ENCODE data around the gene C17orf58.

C17orf58 gene

GRCh38 chr17:67959510-67959909 lies 36.8 kb downstream of the C17orf58 start:
- no peak for DNase-seq (ENCODE audit: low spot score)

GRCh38 chr17:67950945-67951344 lies 45.3 kb downstream of the C17orf58 start:
- DNase-seq (ENCODE audit: low spot score), result no peak

- DNase-seq (ENCODE audit: low spot score), result no peak
These were observed 48.9 kb downstream of the C17orf58 start for GRCh38 chr17:67947325-67947813.

GRCh38 chr17:67946513-67946912 lies 49.8 kb downstream of the C17orf58 start:
- no peak for DNase-seq (ENCODE audit: low spot score)

- no peak for DNase-seq (ENCODE audit: low spot score)
These were observed 52.2 kb downstream of the C17orf58 start for GRCh38 chr17:67944035-67944434.

GRCh38 chr17:67942810-67943209 lies 53.5 kb downstream of the C17orf58 start:
- no peak for DNase-seq (ENCODE audit: low spot score)

Measured in ecto neural progenitor cell (in vitro differentiated cells).